GM19035 (cell line): ENCODE data around the gene TCP11L1.
A peak's percentile ranks its signal among the peaks of the same experiment; 100 is the strongest.
"Not testable (repeated sequence)": the region's sequence is repeated elsewhere in the genome, so short reads cannot be mapped to it uniquely, and the experiment has no call there.

ENCODE experiments used
- ATAC-seq: cut with Tn5 transposase; IDR thresholded peaks from one replicate; pipeline ENCODE4 v1.9.1; 2021; ENCODE audit not compliant: unreplicated experiment

Gene TCP11L1

GRCh38 chr11:33064866-33065265 lies 25.5 kb downstream of the TCP11L1 start:
- ATAC-seq, result no peak

DNA sequence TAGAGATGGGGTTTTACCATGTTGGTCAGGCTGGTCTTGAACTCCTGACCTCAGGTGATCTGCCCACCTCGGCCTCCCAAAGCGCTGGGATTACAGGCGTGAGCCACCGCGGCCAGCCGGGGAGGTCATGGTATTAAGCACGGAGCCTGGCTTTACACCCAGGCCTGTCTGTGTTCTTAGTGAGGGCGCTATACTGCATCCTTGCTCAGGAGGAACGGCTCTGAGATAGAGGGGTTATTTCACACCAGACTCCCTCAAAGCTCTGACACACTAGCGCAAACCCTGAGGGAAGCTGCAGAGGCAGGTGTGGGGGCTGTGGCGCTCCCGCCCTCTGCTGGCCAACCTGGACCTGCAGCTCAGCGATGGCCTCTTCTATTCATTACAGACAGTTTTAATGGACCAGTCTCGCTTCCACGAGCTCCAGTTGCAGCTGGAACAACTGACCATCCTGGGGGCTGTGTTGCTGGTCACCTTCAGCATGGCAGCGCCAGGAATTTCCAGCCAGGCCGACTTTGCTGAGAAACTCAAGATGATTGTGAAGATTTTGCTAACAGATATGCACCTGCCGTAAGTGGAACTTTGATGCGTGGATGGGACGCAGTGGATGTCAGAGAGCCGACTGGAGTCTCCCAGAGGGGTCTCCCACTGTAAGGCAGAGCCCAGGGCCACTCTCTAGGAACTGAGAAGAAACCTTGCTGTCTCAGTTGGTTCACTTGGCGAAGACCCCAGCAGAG lies 26.2 kb downstream of the TCP11L1 start:
- ATAC-seq, result peak; percentile 48

GRCh38 chr11:33067294-33067693 lies 27.9 kb downstream of the TCP11L1 start:
- ATAC-seq, result no peak

GRCh38 chr11:33068611-33069340 lies 29.4 kb downstream of the TCP11L1 start:
- no peak for ATAC-seq

GRCh38 chr11:33072465-33072864 lies 33.1 kb downstream of the TCP11L1 start:
- no peak for ATAC-seq

DNA sequence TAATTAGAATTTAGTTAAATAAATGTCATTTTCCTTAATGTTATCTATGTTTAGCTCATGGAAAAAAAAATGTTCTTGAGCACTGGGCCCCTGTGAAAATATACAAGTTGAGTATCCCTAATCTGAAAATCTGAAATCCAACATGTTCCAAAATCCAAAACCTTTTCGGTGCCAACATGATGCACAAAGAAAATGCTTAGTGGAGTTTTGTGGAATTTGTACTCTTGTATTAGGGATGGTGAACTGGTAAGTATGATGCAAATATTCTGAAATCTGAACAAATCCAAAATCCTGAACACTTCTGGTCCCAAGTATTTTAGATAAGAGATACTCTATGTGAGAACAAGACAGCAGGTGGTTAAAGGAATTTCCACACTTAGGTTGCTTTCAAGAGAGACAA lies 44.5 kb downstream of the TCP11L1 start:
- no peak for ATAC-seq

DNA sequence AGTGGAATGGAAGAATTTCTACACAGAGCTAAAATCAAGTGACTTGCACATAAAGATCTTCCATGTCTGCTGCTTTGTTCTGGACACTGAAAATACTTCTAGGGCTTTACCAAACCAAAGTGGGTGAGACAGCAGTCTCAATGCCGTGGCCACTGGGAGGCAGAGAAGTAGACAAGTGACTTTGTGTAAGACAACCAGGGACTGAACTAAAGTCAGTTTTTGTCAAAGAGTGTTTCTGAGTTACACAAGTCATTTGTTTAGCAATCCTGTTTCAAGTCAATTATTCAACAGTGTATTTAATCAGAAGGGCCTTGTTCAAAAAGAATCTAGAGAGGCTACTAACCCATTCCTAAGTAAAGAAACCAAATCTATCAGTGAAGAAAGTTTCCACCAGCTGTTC lies 46.6 kb downstream of the TCP11L1 start:
- no peak for ATAC-seq

- ATAC-seq, result no peak
Measured at GRCh38 chr11:33089776-33090175, 50.4 kb downstream of the TCP11L1 start.

GRCh38 chr11:33094157-33094556 lies 54.8 kb downstream of the TCP11L1 start:
- ATAC-seq, result no peak

DNA sequence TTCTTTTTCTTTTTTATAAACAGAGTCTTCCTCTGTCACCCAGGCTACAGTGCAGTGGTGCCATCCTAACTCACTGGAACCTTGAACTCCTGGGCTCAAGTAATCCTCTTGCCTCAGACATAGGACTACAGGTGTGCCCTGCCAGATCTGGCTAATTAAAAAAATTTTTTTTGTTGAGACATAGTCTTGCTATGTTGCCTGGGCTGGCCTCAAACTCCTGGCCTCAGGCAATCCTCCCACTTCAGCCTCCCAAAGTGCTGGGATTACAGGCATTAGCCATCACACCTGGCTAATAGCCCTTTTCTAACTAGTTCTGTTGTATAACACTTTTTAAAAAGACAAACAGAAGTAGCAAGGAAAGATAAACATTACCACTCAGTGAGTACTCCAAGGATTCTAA lies 64.5 kb downstream of the TCP11L1 start:
- ATAC-seq, result no peak

DNA sequence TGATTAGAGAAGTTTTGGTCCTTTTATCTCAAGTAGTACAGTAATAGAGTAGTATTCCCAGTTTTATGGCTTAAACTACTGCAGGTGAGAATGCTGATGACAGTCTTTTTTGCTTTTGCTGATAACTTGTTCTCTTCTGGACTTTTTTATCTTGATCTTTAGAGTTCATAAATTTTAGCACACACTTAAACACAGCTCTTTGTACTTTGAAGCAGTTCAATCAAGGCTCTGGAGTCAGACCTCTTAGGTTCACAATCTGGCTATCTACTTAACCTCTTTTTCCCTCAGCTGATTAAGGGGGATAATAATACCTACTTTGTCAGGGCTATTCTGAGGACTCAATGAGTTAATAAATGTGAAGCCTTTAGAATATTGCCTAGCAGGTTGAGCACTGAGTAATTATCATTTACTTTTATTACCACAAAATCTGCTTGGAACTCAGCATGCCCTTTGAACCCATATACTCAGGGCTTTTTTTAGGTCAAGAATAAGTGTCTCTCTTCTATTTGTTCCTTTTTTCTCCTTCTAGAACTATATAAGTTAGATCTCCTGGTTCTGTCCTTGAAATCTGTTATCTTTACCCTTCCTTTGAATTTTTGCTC lies 70.0 kb downstream of the TCP11L1 start:
- ATAC-seq, result no peak

GRCh38 chr11:33110083-33110482 lies 70.7 kb downstream of the TCP11L1 start:
- ATAC-seq, result no peak

- no peak for ATAC-seq
Measured at GRCh38 chr11:33116535-33116934, 77.2 kb downstream of the TCP11L1 start.

DNA sequence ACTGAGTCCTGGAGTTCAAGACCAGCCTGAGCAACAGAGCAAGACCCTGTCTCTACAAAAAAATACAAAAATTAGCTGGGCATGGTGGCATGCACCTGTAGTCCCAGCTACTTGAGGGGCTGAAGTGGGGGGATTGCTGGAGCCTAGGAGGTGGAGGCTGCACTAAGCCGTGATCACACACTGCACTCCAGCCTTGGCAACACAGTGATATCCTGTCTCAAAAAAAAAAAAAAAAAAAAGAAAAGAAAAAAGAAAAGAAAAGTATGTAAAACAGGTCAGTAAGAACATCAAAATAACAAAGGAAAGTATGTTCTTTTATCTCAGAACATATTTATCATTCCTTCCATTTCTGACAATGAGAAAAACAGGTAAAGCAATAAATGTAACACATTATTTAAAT lies 83.3 kb downstream of the TCP11L1 start:
- not testable (repeated sequence) for ATAC-seq
